HEK293 (cell line): ENCODE results near the gene UFD1.
A peak's percentile ranks its signal among the peaks of the same experiment; 100 is the strongest.

ENCODE experiments used
- CTCF ChIA-PET: fragments of 350-600 bp; formaldehyde crosslinking; extraction: SDS; loops from one replicate; lab custom pipeline; 2021; ENCODE audit warnings: antibody characterized with exemption; lab: Yijun Ruan, JAX
- POLR2A ChIA-PET: fragments of 300-600 bp; formaldehyde crosslinking; extraction: SDS; loops from one replicate; lab custom pipeline; 2020; ENCODE audit warnings: antibody characterized with exemption, inconsistent platforms; lab: Yijun Ruan, JAX
- H3K27ac ChIP-seq: fragments of 200-500 bp; sonication (Bioruptor generic); 2 replicates; pipeline ENCODE4 v1.5.1; 2014; ENCODE audit warnings: low read depth, low read length, control low read depth, inconsistent platforms; ENCODE audit errors: extremely low read depth
- H3K36me3 ChIP-seq, 2 experiments: fragments of 200-500 bp in 1 of 2; sonication (Bioruptor generic) in 1 of 2; 1 replicate in 1 of 2; 2 replicates in 1 of 2; pipeline ENCODE4 v1.5.1; 2014 to 2017; ENCODE audit warnings: inconsistent platforms in 2 of 2, low read length in 2 of 2; ENCODE audit not compliant: control insufficient read depth in 2 of 2, insufficient read depth in 1 of 2
- H3K4me1 ChIP-seq: fragments of 200-500 bp; sonication (Bioruptor generic); 2 replicates; pipeline ENCODE4 v1.5.1; 2014; ENCODE audit warnings: mild to moderate bottlenecking, low read length, inconsistent platforms; ENCODE audit not compliant: control insufficient read depth, insufficient read depth
- H3K4me3 ChIP-seq: 2 replicates; pipeline ENCODE4 v1.5.1; 2011; ENCODE audit warnings: low read depth, mild to moderate bottlenecking, control low read depth, low read length, moderate library complexity
- H3K9me3 ChIP-seq: fragments of 200-500 bp; sonication (Bioruptor generic); 2 replicates; pipeline ENCODE4 v1.5.1; 2014; ENCODE audit warnings: low read depth, low read length, inconsistent platforms; ENCODE audit not compliant: control insufficient read depth, insufficient read depth
- KLF1 ChIP-seq: fragments of 450-650 bp; formaldehyde crosslinking; IDR thresholded peaks from 2 replicates; pipeline ENCODE4 v1.5.1; 2016; ENCODE audit warnings: missing biosample characterization, missing genetic modification characterization
- KLF8 ChIP-seq: fragments of 450-650 bp; formaldehyde crosslinking; IDR thresholded peaks from 2 replicates; pipeline ENCODE4 v1.5.1; 2016; ENCODE audit warnings: missing biosample characterization, missing genetic modification characterization
- SP2 ChIP-seq: fragments of 450-650 bp; formaldehyde crosslinking; IDR thresholded peaks from 2 replicates; pipeline ENCODE4 v1.5.1; 2016; ENCODE audit warnings: missing biosample characterization, missing genetic modification characterization
- SP7 ChIP-seq: fragments of 450-650 bp; formaldehyde crosslinking; IDR thresholded peaks from 2 replicates; pipeline ENCODE4 v1.5.1; 2016; ENCODE audit warnings: missing biosample characterization, missing genetic modification characterization
- ZBTB17 ChIP-seq: fragments of 450-650 bp; formaldehyde crosslinking; IDR thresholded peaks from 2 replicates; pipeline ENCODE4 v1.5.1; 2016; ENCODE audit warnings: missing biosample characterization, missing genetic modification characterization
- ZEB2 ChIP-seq: fragments of 450-650 bp; formaldehyde crosslinking; IDR thresholded peaks from 2 replicates; pipeline ENCODE4 v1.5.1; 2016; ENCODE audit warnings: missing biosample characterization, missing genetic modification characterization
- ZNF10 ChIP-seq: fragments of 450-650 bp; formaldehyde crosslinking; IDR thresholded peaks from 2 replicates; pipeline ENCODE4 v1.5.1; 2017; ENCODE audit warnings: missing biosample characterization, missing genetic modification characterization
- ZNF335 ChIP-seq: fragments of 450-650 bp; formaldehyde crosslinking; conservative IDR thresholded peaks from 2 replicates; pipeline ENCODE4 v1.5.1; 2016; ENCODE audit warnings: missing biosample characterization, missing genetic modification characterization
- ZNF341 ChIP-seq: fragments of 450-650 bp; formaldehyde crosslinking; IDR thresholded peaks from 2 replicates; pipeline ENCODE4; 2016; ENCODE audit warnings: low read depth, missing biosample characterization, missing genetic modification characterization
- ZNF610 ChIP-seq: fragments of 450-650 bp; formaldehyde crosslinking; IDR thresholded peaks from 2 replicates; pipeline ENCODE4 v1.5.1; 2016; ENCODE audit warnings: missing biosample characterization, missing genetic modification characterization, borderline replicate concordance
- ZNF626 ChIP-seq: fragments of 450-650 bp; sonication (Bioruptor Pico); formaldehyde crosslinking; IDR thresholded peaks from 2 replicates; pipeline ENCODE4 v1.5.1; 2018; ENCODE audit warnings: missing biosample characterization, missing genetic modification characterization, inconsistent platforms
- ZSCAN30 ChIP-seq: fragments of 450-650 bp; IDR thresholded peaks from 2 replicates; pipeline ENCODE4 v1.5.1; 2018; ENCODE audit warnings: missing biosample characterization, mild to moderate bottlenecking, missing genetic modification characterization, moderate library complexity
- TF ChIP-seq, protein P1 (sequence below): fragments of 450-650 bp; formaldehyde crosslinking; IDR thresholded peaks from 2 replicates; pipeline ENCODE4 v1.5.1; 2016; ENCODE audit warnings: missing biosample characterization, missing genetic modification characterization
- TF ChIP-seq, protein P2 (sequence below): fragments of 450-650 bp; formaldehyde crosslinking; IDR thresholded peaks from 2 replicates; pipeline ENCODE4 v1.5.1; 2017; ENCODE audit warnings: missing biosample characterization, missing genetic modification characterization
- TF ChIP-seq, protein P3 (sequence below): fragments of 450-650 bp; formaldehyde crosslinking; IDR thresholded peaks from 2 replicates; pipeline ENCODE4 v1.5.1; 2017; ENCODE audit warnings: missing biosample characterization, missing genetic modification characterization
- TF ChIP-seq, protein P4 (sequence below): fragments of 450-650 bp; IDR thresholded peaks from 2 replicates; pipeline ENCODE4 v1.5.1; 2018; ENCODE audit warnings: missing biosample characterization, mild to moderate bottlenecking, missing genetic modification characterization
- TF ChIP-seq, protein P5 (sequence below): fragments of 450-650 bp; formaldehyde crosslinking; IDR thresholded peaks from 2 replicates; pipeline ENCODE4 v1.5.1; 2016; ENCODE audit warnings: missing biosample characterization, missing genetic modification characterization
- TF ChIP-seq, protein P6 (sequence below): fragments of 450-650 bp; IDR thresholded peaks from 2 replicates; pipeline ENCODE4 v1.5.1; 2018; ENCODE audit warnings: missing biosample characterization, missing genetic modification characterization
- TF ChIP-seq, protein P7 (sequence below): fragments of 450-650 bp; formaldehyde crosslinking; IDR thresholded peaks from 2 replicates; pipeline ENCODE4 v1.5.1; 2017; ENCODE audit warnings: missing biosample characterization, missing genetic modification characterization

Gene UFD1, protein sequence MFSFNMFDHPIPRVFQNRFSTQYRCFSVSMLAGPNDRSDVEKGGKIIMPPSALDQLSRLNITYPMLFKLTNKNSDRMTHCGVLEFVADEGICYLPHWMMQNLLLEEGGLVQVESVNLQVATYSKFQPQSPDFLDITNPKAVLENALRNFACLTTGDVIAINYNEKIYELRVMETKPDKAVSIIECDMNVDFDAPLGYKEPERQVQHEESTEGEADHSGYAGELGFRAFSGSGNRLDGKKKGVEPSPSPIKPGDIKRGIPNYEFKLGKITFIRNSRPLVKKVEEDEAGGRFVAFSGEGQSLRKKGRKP

DNA sequence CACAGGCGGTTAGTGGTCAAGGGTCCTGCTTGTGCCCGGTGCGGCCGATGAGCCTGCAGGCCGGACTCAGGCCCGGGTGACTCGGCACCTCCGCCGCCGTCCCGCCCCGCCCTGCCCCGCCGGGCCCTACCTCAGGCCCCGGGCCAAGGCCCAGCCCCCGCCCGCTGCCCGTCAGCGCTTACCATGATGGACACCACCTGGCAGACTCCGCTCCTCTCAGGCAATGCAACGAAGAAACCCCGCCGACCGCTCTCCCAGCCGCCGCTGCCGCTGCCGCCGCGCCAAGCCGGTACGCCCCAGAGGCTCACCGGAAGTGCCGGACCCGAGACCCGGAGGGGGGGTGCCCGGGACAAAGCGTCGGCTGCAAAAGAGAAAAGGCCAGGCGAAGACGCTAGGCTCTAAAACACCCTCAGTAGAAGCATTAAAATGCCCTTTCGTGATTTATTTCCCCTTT is at the start of gene UFD1:
Gene UFD1 (minus strand): TSS at position 293 of the 454 bp plus-strand sequence. CDS start 108 bp downstream, at position 185.
- Histone ChIP-seq H3K4me3 (peak within 1 kb of the TSS; percentile 92), H3K27ac (peak within 1 kb of the TSS; percentile 86), H3K4me1 (no peaks in the 10 kb centered on the region), H3K9me3 (no peaks in the 10 kb centered on the region), H3K36me3 (peaks cover 9 to 47% of the 10 kb centered on the region in 2 experiments)
- CTCF ChIA-PET = interaction anchor here (0.7 to 4.6 kb wide), 5 partner anchors 10 to 479 kb away, joined by 3 to 31 read pairs (median 5); partner anchors contain the start of gene ESS2
- POLR2A ChIA-PET = interaction anchor here (0.7 to 3.4 kb wide), 27 partner anchors 8 to 334 kb away, joined by 3 to 20 read pairs (median 4); partner anchors contain the start of genes C22orf39, CLTCL1, ESS2 and HIRA
- TF ChIP-seq ZEB2 (peak; percentile 70), ZNF335 (tag by site-specific recombination) (peak; percentile 74), SP2 (tag by site-specific recombination) (peak; percentile 61), ZBTB17 (tag by site-specific recombination) (no peak), ZNF341 (peak; percentile 80), ZSCAN30 (tag by site-specific recombination) (0 out of 2 replicates have a peak, but pooled peaks have one; percentile 21), SP7 (tag by site-specific recombination) (peak; percentile 66), KLF8 (tag by site-specific recombination) (peak; percentile 88), ZNF10 (tag by site-specific recombination) (0 out of 2 replicates have a peak, but pooled peaks have one; percentile 23), ZNF610 (tag by site-specific recombination) (peak; percentile 66; the same call in 1 of the 2 replicates), KLF1 (tag by site-specific recombination) (peak; percentile 32; the same call in 1 of the 2 replicates), ZNF626 (no peak)
- TF ChIP-seq, protein P1, sequence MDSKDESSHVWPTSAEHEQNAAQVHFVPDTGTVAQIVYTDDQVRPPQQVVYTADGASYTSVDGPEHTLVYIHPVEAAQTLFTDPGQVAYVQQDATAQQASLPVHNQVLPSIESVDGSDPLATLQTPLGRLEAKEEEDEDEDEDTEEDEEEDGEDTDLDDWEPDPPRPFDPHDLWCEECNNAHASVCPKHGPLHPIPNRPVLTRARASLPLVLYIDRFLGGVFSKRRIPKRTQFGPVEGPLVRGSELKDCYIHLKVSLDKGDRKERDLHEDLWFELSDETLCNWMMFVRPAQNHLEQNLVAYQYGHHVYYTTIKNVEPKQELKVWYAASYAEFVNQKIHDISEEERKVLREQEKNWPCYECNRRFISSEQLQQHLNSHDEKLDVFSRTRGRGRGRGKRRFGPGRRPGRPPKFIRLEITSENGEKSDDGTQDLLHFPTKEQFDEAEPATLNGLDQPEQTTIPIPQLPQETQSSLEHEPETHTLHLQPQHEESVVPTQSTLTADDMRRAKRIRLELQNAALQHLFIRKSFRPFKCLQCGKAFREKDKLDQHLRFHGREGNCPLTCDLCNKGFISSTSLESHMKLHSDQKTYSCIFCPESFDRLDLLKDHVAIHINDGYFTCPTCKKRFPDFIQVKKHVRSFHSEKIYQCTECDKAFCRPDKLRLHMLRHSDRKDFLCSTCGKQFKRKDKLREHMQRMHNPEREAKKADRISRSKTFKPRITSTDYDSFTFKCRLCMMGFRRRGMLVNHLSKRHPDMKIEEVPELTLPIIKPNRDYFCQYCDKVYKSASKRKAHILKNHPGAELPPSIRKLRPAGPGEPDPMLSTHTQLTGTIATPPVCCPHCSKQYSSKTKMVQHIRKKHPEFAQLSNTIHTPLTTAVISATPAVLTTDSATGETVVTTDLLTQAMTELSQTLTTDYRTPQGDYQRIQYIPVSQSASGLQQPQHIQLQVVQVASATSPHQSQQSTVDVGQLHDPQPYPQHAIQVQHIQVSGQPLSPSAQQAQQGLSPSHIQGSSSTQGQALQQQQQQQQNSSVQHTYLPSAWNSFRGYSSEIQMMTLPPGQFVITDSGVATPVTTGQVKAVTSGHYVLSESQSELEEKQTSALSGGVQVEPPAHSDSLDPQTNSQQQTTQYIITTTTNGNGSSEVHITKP = peak; percentile 100
- TF ChIP-seq, protein P2, sequence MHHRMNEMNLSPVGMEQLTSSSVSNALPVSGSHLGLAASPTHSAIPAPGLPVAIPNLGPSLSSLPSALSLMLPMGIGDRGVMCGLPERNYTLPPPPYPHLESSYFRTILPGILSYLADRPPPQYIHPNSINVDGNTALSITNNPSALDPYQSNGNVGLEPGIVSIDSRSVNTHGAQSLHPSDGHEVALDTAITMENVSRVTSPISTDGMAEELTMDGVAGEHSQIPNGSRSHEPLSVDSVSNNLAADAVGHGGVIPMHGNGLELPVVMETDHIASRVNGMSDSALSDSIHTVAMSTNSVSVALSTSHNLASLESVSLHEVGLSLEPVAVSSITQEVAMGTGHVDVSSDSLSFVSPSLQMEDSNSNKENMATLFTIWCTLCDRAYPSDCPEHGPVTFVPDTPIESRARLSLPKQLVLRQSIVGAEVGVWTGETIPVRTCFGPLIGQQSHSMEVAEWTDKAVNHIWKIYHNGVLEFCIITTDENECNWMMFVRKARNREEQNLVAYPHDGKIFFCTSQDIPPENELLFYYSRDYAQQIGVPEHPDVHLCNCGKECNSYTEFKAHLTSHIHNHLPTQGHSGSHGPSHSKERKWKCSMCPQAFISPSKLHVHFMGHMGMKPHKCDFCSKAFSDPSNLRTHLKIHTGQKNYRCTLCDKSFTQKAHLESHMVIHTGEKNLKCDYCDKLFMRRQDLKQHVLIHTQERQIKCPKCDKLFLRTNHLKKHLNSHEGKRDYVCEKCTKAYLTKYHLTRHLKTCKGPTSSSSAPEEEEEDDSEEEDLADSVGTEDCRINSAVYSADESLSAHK (tag by site-specific recombination) = 0 out of 2 replicates have a peak, but pooled peaks have one; percentile 37
- TF ChIP-seq, protein P3, sequence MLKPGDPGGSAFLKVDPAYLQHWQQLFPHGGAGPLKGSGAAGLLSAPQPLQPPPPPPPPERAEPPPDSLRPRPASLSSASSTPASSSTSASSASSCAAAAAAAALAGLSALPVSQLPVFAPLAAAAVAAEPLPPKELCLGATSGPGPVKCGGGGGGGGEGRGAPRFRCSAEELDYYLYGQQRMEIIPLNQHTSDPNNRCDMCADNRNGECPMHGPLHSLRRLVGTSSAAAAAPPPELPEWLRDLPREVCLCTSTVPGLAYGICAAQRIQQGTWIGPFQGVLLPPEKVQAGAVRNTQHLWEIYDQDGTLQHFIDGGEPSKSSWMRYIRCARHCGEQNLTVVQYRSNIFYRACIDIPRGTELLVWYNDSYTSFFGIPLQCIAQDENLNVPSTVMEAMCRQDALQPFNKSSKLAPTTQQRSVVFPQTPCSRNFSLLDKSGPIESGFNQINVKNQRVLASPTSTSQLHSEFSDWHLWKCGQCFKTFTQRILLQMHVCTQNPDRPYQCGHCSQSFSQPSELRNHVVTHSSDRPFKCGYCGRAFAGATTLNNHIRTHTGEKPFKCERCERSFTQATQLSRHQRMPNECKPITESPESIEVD = no peak
- TF ChIP-seq, protein P4, sequence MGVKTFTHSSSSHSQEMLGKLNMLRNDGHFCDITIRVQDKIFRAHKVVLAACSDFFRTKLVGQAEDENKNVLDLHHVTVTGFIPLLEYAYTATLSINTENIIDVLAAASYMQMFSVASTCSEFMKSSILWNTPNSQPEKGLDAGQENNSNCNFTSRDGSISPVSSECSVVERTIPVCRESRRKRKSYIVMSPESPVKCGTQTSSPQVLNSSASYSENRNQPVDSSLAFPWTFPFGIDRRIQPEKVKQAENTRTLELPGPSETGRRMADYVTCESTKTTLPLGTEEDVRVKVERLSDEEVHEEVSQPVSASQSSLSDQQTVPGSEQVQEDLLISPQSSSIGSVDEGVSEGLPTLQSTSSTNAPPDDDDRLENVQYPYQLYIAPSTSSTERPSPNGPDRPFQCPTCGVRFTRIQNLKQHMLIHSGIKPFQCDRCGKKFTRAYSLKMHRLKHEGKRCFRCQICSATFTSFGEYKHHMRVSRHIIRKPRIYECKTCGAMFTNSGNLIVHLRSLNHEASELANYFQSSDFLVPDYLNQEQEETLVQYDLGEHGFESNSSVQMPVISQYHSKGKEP (tag by site-specific recombination) = peak; percentile 20; the same call in 1 of the 2 replicates
- TF ChIP-seq, protein P5, sequence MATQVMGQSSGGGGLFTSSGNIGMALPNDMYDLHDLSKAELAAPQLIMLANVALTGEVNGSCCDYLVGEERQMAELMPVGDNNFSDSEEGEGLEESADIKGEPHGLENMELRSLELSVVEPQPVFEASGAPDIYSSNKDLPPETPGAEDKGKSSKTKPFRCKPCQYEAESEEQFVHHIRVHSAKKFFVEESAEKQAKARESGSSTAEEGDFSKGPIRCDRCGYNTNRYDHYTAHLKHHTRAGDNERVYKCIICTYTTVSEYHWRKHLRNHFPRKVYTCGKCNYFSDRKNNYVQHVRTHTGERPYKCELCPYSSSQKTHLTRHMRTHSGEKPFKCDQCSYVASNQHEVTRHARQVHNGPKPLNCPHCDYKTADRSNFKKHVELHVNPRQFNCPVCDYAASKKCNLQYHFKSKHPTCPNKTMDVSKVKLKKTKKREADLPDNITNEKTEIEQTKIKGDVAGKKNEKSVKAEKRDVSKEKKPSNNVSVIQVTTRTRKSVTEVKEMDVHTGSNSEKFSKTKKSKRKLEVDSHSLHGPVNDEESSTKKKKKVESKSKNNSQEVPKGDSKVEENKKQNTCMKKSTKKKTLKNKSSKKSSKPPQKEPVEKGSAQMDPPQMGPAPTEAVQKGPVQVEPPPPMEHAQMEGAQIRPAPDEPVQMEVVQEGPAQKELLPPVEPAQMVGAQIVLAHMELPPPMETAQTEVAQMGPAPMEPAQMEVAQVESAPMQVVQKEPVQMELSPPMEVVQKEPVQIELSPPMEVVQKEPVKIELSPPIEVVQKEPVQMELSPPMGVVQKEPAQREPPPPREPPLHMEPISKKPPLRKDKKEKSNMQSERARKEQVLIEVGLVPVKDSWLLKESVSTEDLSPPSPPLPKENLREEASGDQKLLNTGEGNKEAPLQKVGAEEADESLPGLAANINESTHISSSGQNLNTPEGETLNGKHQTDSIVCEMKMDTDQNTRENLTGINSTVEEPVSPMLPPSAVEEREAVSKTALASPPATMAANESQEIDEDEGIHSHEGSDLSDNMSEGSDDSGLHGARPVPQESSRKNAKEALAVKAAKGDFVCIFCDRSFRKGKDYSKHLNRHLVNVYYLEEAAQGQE (tag by site-specific recombination) = no peak
- TF ChIP-seq, protein P6, sequence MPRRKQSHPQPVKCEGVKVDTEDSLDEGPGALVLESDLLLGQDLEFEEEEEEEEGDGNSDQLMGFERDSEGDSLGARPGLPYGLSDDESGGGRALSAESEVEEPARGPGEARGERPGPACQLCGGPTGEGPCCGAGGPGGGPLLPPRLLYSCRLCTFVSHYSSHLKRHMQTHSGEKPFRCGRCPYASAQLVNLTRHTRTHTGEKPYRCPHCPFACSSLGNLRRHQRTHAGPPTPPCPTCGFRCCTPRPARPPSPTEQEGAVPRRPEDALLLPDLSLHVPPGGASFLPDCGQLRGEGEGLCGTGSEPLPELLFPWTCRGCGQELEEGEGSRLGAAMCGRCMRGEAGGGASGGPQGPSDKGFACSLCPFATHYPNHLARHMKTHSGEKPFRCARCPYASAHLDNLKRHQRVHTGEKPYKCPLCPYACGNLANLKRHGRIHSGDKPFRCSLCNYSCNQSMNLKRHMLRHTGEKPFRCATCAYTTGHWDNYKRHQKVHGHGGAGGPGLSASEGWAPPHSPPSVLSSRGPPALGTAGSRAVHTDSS = 0 out of 2 replicates have a peak, but pooled peaks have one; percentile 13
- TF ChIP-seq, protein P7, sequence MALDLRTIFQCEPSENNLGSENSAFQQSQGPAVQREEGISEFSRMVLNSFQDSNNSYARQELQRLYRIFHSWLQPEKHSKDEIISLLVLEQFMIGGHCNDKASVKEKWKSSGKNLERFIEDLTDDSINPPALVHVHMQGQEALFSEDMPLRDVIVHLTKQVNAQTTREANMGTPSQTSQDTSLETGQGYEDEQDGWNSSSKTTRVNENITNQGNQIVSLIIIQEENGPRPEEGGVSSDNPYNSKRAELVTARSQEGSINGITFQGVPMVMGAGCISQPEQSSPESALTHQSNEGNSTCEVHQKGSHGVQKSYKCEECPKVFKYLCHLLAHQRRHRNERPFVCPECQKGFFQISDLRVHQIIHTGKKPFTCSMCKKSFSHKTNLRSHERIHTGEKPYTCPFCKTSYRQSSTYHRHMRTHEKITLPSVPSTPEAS (tag by site-specific recombination) = no peak
